ENCODE data around the gene RTL10. TPM values are rescaled to one million over a fixed set of nuclear protein-coding genes. Genes with fewer than 3 reads are reported as not detected.

The RTL10 gene
- total RNA-seq, 1 experiment from 2014 or later: 24.4 TPM

DNA sequence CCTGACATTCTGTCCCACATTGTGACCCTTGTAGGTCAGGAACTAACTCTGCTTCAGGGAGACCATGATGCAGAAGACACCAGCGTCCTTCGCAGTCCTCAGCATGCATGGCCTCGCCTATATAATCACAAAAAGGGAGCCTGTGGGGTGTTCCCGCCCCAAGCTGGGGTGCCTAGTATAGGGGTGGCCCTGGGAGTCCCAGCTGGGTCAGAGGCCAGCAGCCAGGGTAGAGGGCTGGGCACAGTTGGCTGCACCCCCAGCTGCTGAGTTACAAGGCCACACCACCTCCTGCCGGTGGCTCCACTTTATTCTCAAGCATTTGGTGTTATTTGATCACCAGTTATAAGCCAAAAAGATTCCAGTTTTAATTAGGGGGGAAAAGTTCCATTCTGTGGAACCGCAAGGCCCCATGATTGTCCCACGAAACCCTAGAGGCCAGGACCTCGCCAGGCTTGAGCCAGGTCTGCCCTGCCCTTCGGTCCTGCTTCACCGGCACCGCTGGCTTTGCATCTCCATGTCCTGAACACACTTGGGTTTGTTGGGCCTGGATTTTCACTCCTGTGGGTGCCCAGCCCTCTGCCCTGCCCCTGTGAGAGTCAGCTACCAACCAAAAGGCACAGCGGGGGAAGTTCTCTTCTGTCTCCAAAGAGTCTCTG lies 15.0 kb upstream of the RTL10 start:
- no peaks in the 10 kb centered on the region for H3K79me2 ChIP-seq (ENCODE audit: insufficient read depth, low read length)
- no peak overlapping the region for H2BK12ac ChIP-seq (ENCODE audit: insufficient read length, low read depth, low read length)
- no peaks in the 10 kb centered on the region for H3K9me3 ChIP-seq (ENCODE audit: control insufficient read depth, low read depth, low read length)
- H2AFZ ChIP-seq (ENCODE audit: low read length): no peak overlapping the region
- no peak overlapping the region for H3K14ac ChIP-seq (ENCODE audit: insufficient read depth, low read length)
- no peaks in the 10 kb centered on the region for H3K79me1 ChIP-seq (ENCODE audit: insufficient read depth, low read depth, low read length, poor library complexity, severe bottlenecking)
- WGBS (ENCODE audit: extremely low coverage, insufficient read length, low lambda C conversion rate): no CpG with 5 or more reads among the region's 12 CpGs
- DNase-seq: no peak
- no peaks in the 10 kb centered on the region; the same call in 1 of the 2 replicates for H3K4me1 ChIP-seq (ENCODE audit: insufficient read depth, low read length)
- no peaks in the 10 kb centered on the region for H4K20me1 ChIP-seq (ENCODE audit: control insufficient read depth, insufficient read depth, insufficient read length)
- H3K23ac ChIP-seq (ENCODE audit: insufficient read length, low read depth, low read length): no peak overlapping the region
- Mint-ChIP-seq H3K4me3 (no peak overlapping the region), H3K9me3 (no peaks in the 10 kb centered on the region), H3K27ac (peak overlapping the region in 1 of 3 experiments; percentile 90; a peak in 2 of 7 replicates), H3K27me3 (ENCODE audit: low read depth) (no peaks in the 10 kb centered on the region), H3K4me1 (peaks cover 17 to 22% of the 10 kb centered on the region in 2 experiments), H3K36me3 (ENCODE audit: insufficient read depth in 1 of 3, low read depth in 3 of 3) (no peaks in the 10 kb centered on the region)
- H4K8ac ChIP-seq (replicated peaks; ENCODE audit: insufficient read length, low read depth, low read length): no peak overlapping the region
- H3K18ac ChIP-seq (ENCODE audit: insufficient read length, low read depth, low read length): no peak overlapping the region
- H3T11ph ChIP-seq (ENCODE audit: low read length): no peak overlapping the region
- no peak overlapping the region for H3K4ac ChIP-seq (ENCODE audit: low read depth, low read length)
- H4K5ac ChIP-seq (ENCODE audit: insufficient read length, low read depth, low read length): no peak overlapping the region
- TF ChIP-seq, protein P1, sequence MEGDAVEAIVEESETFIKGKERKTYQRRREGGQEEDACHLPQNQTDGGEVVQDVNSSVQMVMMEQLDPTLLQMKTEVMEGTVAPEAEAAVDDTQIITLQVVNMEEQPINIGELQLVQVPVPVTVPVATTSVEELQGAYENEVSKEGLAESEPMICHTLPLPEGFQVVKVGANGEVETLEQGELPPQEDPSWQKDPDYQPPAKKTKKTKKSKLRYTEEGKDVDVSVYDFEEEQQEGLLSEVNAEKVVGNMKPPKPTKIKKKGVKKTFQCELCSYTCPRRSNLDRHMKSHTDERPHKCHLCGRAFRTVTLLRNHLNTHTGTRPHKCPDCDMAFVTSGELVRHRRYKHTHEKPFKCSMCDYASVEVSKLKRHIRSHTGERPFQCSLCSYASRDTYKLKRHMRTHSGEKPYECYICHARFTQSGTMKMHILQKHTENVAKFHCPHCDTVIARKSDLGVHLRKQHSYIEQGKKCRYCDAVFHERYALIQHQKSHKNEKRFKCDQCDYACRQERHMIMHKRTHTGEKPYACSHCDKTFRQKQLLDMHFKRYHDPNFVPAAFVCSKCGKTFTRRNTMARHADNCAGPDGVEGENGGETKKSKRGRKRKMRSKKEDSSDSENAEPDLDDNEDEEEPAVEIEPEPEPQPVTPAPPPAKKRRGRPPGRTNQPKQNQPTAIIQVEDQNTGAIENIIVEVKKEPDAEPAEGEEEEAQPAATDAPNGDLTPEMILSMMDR (conservative IDR thresholded peaks at IDR 0.05): no peak
- H3K23me2 ChIP-seq (ENCODE audit: insufficient read length, low read depth, low read length, poor library complexity, severe bottlenecking): no peaks in the 10 kb centered on the region
- H3K27ac ChIP-seq (ENCODE audit: insufficient read length, low read depth, low read length): no peak overlapping the region
- no peak overlapping the region for H4K91ac ChIP-seq (ENCODE audit: insufficient read length, low read depth, low read length)
- H3K56ac ChIP-seq (ENCODE audit: insufficient read length, low read depth, low read length): no peak overlapping the region
- no peak overlapping the region for H2BK5ac ChIP-seq (ENCODE audit: insufficient read length, low read length)
- H2BK120ac ChIP-seq (ENCODE audit: low read depth, low read length, poor library complexity, severe bottlenecking): no peak overlapping the region
- H3K27me3 ChIP-seq (ENCODE audit: insufficient read depth, low read length): no peaks in the 10 kb centered on the region
- no peak overlapping the region for H3K4me2 ChIP-seq (ENCODE audit: insufficient read depth, insufficient read length, low read length)
- H2BK20ac ChIP-seq (ENCODE audit: low read depth, low read length, poor library complexity, severe bottlenecking): no peak overlapping the region
- no peak overlapping the region for H3K9ac ChIP-seq (ENCODE audit: extremely low read depth, insufficient read length, low read length)
- no peak overlapping the region for H2AK5ac ChIP-seq (ENCODE audit: insufficient read length, low read length)
- no peak overlapping the region for H2BK15ac ChIP-seq (ENCODE audit: low read depth, low read length)

Data from H9 (cell line).